Suppressor macrophage treated with lipopolysaccharide for 1 hour (primary cell): ENCODE measurements around the gene DLAT.

ENCODE experiments used
- DNase-seq, 3 donors: peaks; one replicate each; pipeline ENCODE4 v3.0.0-alpha.2; 2020 to 2022

The DLAT gene

DNA sequence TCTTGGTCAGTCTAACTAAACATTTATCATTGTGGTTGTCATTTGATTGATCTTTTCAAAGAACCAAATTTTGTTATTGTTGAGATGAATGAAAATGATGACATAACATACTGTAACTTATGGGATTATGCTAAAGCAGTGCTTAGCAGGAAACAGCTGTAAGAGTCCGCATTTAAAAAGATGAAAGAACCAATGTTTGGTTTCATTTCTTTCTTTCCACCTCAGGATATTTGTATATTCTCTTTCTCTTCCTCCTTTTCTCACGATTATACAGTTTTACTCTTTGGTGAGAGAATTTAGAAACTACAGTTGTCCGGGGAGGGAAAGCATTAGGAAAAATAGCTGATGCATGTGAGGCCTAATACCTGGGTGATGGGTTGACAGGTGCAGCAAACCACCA, 25.5 kb downstream of the DLAT start:
- DNase-seq, result peak; percentile 19 to 69 (median 50)

DNA sequence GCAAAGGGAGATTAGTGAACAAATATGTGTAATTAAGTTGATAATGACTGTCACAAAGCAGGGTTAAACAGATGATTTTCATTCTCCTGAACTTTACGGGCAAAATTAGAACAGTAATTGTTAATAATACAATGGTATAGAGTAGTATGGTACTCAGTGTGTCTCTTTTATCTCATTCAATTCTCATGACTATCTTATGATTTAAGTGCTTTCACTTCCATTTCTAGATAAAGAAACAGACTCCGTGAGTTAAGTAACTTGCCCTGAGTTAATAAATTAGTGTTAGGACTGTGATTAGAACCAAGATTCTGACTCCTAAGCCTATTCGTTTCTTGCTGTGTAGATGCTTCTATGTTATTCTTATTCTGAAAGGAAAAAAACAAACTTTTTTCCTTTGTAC, 26.6 kb downstream of the DLAT start:
- no peak for DNase-seq

- no peak for DNase-seq
These were observed 32.0 kb downstream of the DLAT start for GRCh38 chr11:112057170-112057569.

- DNase-seq, result no peak
These were observed 32.9 kb downstream of the DLAT start for GRCh38 chr11:112058103-112058502.

DNA sequence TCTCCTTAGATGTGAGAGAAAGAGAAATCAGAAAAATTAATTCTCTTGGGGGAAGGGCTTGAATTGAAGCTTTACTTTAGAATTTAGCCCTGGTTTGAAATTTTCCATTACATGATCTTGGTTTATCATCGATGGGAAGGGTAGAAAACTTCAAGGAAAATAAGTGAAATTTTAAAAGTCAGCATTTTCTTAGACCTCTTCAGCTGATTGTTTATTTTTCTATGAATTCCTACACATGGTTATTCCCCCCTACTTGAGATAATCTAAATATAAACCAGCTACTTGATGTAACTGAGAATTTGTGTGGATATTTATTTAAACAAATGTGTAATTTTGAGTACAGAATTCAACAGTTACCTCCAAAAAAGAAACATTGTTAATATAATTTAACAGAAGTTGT, 37.7 kb downstream of the DLAT start:
- no peak for DNase-seq

DNA sequence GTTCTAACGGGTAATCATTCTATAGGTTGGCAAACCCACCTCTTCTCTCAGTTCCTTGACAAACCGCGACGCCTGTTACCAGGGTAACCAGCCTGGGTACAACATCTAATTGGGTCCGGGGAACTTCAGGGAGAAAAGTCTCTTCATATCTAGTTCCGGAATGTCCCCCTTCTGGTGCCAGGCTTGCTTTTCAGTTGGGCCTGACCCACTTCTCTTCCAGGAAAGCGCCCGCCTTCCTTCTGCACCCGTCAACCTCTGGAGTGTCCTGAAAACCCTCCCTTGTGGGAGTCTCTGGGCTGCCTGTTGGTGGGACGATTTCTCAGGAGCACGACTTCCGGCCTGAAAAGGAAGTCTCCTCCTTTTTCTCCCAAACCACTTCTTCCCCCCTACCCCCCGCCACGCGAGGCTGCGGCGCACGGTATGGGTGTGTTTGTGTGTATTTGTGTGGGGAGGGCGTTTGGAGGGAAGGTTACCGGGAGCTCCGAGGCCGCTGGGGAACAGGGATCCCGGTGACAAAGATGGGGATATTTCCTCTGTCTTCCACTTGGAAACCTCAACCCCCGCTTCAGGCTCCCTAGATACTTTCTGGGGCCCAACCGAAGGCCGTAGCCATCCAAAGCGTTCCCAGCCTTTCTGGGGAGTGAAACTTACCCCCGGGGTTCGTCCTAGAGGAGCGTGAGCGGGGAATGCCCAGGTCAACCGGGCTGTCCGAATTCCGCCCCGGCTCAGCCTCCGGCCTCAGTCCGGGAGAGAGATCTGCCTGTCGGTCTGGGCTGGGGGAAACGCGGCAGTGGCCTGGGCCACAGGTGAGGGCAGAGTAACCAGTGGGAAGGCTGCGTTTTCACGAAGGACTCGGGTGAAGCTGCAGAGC, 49.0 kb downstream of the DLAT start, which contains the start of the genes NKAPD1 and PIH1D2:
TSS of gene NKAPD1 (plus strand) at position 359 of the 871 bp plus-strand sequence. CDS start 1,276 bp downstream, outside the sequence.
TSS of gene PIH1D2 (minus strand) at position 77 of the 871 bp plus-strand sequence. CDS start 843 bp downstream, outside the sequence.
- peak; percentile 87 to 93 (median 90) for DNase-seq

DNA sequence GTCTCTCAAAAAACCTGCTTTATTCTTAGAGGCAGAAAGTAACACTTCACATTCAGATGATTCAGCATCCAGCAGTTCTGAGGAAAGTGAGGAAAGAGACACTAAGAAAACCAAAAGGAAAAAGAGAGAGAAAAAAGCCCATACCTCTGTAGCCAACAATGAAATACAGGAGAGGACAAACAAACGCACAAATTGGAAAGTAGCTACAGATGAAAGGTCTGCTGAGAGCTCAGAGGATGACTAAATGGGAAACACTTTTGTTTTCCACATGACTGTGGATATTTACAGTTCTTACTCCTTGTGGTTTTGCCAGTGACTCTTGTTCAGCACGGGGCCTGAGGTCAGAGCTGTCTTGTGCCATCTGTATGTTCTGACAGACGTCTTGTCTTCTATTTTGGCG, 57.5 kb downstream of the DLAT start:
- peak; percentile 61 to 83 (median 68) for DNase-seq

DNA sequence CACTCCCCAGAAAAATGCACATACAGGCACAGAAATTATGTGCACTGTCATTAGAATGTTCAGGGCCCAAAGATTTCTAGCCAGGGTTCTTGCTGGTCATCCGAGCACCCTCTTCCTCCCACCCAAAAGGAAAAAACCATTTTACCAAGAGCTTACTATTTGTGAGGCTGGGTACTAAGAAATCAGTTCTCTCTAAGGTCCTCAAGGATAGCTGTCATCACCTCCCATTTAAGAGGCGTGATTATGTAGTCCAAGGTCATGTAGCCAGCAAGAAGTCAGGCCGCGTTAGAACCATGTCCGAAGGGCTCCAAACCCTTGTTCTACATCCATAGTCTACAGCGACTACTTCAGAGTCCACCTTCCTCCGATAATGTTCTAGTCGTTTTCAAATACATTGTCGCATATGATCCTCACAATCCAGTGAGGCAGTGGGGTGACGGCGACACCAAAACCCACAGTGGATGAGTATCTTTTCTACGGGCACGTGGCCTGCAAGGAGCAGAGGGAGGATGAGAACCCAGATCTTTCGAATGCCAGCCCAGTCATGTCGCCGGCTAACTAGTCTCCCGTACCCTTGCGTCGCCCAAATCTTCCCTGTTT, 60.7 kb downstream of the DLAT start:
- peak; percentile 59 to 66 (median 66) for DNase-seq

GRCh38 chr11:112086422-112087191, 61.4 kb downstream of the DLAT start, which contains the start of the genes SDHD and TIMM8B:
SDHD (plus strand) TSS chr11:112086873; CDS start chr11:112086908, 35 bp downstream.
TIMM8B (minus strand) TSS chr11:112086756; CDS start chr11:112086723, 33 bp downstream.
- DNase-seq, result peak; percentile 97 to 99 (median 99)

DNA sequence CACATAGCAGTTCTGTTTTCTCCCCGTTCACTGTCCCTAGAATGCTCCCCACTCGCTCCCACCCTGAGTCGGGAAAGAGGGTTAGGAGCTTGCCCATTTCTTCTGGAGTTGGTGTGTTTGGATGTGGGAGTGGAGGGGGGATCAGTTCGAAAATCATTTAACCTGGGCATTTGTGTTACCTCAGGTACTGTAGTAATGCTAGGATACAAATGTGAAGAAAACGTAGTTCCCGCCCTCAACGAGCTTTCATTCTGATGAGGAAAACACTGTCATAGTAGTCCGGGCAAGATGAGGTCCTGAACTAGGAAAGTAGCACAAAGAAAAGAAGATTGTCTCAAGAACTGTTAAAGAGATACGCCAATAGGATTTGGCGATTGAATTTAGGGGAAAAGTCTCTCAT, 62.0 kb downstream of the DLAT start:
- peak in 2 of 3 donors; percentile 17 to 21 for DNase-seq

DNA sequence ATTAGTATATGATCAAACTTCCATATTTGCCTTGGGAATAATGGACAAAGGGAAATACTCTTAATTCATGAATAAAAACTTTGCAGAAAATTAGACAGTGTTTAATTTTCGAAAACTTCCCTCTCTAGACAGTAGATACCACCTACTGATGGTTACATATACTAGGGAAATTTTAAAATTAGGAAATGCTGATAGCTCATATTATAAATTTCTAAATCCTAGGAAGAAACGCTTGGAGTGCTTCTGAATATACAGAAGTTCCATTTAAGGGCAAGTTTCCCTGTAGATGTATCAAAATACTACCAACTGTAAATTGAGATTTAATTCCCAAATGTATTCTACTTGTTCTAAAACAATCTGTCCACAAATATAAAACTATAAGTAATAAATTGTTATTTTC, 70.1 kb downstream of the DLAT start:
- peak in 2 of 3 donors; percentile 45 to 57 for DNase-seq

DNA sequence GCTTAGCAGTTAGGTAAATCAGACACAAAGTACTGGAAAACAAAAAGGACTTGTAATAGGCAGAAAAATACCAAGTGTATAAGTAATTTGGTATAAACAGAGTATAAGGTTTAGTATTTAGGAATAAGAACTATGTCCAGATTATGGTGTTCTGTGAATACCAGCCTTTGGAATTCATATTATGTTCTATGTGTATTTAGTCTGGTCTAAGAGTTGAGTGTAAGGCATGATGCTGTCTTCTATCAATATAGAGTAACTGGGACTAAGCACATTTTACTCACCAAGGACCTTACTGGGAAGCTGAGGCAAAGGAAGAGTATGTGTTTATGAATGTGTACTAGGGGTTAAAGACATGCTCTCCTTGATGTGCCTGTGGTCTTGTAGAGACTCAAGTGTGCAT, 71.0 kb downstream of the DLAT start:
- DNase-seq, result no peak

DNA sequence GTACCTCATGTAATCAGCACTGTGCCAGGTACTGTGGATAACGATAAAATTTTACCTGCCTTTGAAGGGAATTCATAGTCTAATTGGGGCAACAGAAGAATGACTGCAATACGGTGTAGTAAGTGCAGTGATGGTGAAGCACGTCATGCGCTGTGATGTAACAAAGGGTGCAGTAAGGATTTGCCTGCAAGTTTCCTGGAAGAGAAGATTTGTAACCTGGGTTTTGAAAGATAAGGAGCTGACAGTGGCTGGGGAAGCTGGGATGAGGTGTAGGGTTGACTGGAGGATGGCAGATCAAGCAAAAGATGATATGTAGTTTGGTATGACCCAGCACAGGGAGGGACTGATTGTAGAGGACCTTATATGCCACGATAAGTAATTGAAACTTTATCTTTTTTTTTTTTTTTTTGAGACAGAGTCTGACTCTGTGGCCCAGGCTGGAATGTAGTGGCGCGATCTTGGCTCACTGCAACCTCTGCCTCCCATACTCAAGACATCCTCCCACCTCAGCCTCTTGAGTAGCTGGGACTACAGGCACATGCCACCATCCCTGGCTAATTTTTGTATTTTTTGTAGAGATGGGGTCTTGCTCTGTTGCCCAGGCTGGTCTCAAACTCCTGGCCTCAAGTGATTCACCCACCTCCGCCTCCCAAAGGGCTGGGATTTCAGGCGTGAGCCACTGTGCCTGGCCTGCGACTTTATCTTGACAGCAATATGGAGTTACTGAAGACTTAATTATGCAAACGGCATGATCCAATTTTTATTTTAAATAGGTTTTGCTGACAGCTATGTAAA, 72.7 kb downstream of the DLAT start:
- DNase-seq, result no peak

GRCh38 chr11:112100462-112100861, 75.3 kb downstream of the DLAT start:
- DNase-seq, result peak; percentile 68 to 90 (median 78)

DNA sequence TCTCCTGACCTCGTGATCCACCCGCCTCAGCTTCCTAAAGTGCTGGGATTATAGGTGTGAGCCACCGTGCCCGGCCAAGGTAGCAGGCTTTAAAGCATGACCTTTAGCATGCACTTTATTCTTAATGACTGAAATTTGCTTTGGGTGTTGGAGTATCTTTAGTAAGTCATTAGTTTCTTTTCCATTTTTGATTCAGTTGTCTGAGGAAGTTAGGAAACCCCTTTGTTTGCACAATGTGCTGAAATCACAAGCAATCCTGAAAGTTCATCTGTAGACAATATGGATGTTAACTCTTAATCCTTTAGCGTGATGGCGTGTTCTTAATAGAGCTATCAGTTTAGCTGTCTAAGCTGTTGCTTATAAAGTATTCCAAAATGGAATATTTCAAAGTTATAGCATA, 78.2 kb downstream of the DLAT start:
- peak; percentile 70 to 93 (median 92) for DNase-seq

DNA sequence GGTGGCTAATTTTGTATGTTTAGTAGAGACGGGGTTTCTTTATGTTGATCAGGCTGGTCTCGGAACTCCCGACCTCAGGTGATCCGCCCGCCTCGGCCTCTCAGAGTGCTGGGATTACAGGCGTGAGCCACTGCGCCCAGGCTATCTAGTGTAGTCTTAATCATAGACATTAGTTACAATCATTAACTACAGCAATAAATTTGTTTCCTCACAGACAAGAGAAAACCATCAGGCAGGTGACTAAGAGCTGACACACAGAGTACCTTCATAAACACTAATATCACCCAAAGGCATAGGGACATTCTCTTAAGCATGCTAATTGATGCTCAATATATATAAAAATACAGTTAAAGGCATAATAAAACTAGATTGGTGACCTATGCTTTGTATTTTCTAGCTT, 80.9 kb downstream of the DLAT start:
- DNase-seq, result no peak
